Measurements from ENCODE around the gene PCBP4.

PCBP4 gene

DNA sequence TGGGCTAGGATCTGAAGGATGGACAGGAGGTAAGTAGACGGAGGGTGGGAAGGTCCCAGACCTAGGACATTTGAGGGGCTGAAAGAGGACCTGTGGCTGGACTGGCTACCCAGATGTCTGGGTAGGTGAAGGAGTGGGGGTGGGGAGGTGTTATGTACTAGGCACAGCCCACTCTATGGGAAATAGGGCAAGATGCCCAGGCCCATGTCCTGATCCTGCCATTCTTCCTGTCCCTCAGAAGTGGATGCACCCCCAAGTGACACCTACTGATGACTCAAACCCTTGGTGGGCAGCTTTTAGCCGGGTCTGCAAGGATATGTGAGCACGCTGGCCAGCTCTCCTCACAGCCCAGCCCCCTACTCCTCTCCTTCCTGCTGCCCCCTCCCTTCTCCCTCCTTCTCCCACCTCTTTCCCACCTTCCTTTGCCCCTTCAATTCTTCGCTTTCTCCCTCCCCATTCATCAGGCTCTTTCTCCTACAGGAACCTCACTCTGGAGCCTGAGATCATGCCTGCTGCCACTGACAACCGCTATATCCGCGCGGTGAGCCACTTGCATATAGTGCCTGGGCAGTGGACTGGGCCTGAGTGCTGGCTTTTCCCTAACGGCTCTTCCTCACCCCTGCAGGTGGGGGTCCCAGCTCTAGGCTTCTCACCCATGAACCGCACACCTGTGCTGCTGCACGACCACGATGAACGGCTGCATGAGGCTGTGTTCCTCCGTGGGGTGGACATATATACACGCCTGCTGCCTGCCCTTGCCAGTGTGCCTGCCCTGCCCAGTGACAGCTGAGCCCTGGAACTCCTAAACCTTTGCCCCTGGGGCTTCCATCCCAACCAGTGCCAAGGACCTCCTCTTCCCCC is 21.3 kb upstream of the PCBP4 start:
- Histone ChIP-seq H3K4me2 (ENCODE audit: low read depth, low read length, poor library complexity, severe bottlenecking) (no peak overlapping the region), H2AFZ (ENCODE audit: low read length) (no peak overlapping the region), H3K79me2 (ENCODE audit: insufficient read depth, low read length) (peaks cover 28% of the 10 kb centered on the region), H4K20me1 (ENCODE audit: insufficient read depth, low read length, poor library complexity, severe bottlenecking) (peaks cover 22% of the 10 kb centered on the region), H3K9ac (ENCODE audit: low read depth, low read length, poor library complexity, severe bottlenecking) (no peak overlapping the region), H3K4me3 (ENCODE audit: low read length, poor library complexity, severe bottlenecking) (no peak overlapping the region), H3K9me2 (replicated peaks; ENCODE audit: low read depth, low read length) (no peaks in the 10 kb centered on the region), H3F3A (ENCODE audit: low read depth) (no peaks in the 10 kb centered on the region), H3K4me1 (ENCODE audit: insufficient read depth, low read length, poor library complexity, severe bottlenecking) (peaks cover 21% of the 10 kb centered on the region), H3K36me3 (ENCODE audit: insufficient read depth, low read length) (peaks cover 12% of the 10 kb centered on the region; the same call in 1 of the 2 replicates), H3K27me3 (ENCODE audit: insufficient read depth, low read length, poor library complexity, severe bottlenecking) (no peaks in the 10 kb centered on the region), H3K9me3 (ENCODE audit: insufficient read depth, low read depth, low read length) (no peaks in the 10 kb centered on the region)
- TF ChIP-seq, protein P1, sequence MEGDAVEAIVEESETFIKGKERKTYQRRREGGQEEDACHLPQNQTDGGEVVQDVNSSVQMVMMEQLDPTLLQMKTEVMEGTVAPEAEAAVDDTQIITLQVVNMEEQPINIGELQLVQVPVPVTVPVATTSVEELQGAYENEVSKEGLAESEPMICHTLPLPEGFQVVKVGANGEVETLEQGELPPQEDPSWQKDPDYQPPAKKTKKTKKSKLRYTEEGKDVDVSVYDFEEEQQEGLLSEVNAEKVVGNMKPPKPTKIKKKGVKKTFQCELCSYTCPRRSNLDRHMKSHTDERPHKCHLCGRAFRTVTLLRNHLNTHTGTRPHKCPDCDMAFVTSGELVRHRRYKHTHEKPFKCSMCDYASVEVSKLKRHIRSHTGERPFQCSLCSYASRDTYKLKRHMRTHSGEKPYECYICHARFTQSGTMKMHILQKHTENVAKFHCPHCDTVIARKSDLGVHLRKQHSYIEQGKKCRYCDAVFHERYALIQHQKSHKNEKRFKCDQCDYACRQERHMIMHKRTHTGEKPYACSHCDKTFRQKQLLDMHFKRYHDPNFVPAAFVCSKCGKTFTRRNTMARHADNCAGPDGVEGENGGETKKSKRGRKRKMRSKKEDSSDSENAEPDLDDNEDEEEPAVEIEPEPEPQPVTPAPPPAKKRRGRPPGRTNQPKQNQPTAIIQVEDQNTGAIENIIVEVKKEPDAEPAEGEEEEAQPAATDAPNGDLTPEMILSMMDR (conservative IDR thresholded peaks at IDR 0.05; ENCODE audit: low read length) = no peak
- TF ChIP-seq EZH2phosphoT487 (IDR thresholded peaks at IDR 0.05; ENCODE audit: borderline replicate concordance) = no peak

DNA sequence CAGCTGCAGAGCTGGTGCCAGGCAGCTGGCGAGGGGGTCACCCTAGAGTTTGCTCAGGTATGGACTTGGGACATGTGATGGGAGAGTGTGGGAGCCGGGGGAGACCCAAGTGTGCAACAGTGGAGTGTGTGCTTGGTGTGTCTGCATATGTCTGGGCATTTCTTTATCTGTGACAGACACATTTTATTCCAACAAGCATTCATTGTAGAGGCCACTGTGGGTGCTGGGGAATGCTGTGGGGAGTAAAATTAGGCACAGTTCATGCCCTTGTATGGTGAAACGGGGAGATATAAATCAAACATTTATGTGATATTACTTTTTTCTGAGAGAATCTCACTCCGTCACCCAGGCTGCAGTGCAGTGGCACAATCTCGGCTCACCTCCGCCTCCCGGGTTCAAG is 20.3 kb upstream of the PCBP4 start:
- Histone ChIP-seq H3K4me2 (ENCODE audit: low read depth, low read length, poor library complexity, severe bottlenecking) (no peak overlapping the region), H3K4me3 (ENCODE audit: low read length, poor library complexity, severe bottlenecking) (no peak overlapping the region), H3K36me3 (ENCODE audit: insufficient read depth, low read length) (peaks cover 9% of the 10 kb centered on the region; the same call in 1 of the 2 replicates), H2AFZ (ENCODE audit: low read length) (no peak overlapping the region), H4K20me1 (ENCODE audit: insufficient read depth, low read length, poor library complexity, severe bottlenecking) (peaks cover 14% of the 10 kb centered on the region), H3K27me3 (ENCODE audit: insufficient read depth, low read length, poor library complexity, severe bottlenecking) (no peaks in the 10 kb centered on the region), H3K4me1 (ENCODE audit: insufficient read depth, low read length, poor library complexity, severe bottlenecking) (peaks cover 21% of the 10 kb centered on the region), H3F3A (ENCODE audit: low read depth) (peaks cover 4% of the 10 kb centered on the region), H3K9me2 (replicated peaks; ENCODE audit: low read depth, low read length) (no peaks in the 10 kb centered on the region), H3K79me2 (ENCODE audit: insufficient read depth, low read length) (peaks cover 20% of the 10 kb centered on the region), H3K9ac (ENCODE audit: low read depth, low read length, poor library complexity, severe bottlenecking) (no peak overlapping the region), H3K9me3 (ENCODE audit: insufficient read depth, low read depth, low read length) (no peaks in the 10 kb centered on the region)
- TF ChIP-seq, protein P1 (conservative IDR thresholded peaks at IDR 0.05; ENCODE audit: low read length) = no peak
- TF ChIP-seq EZH2phosphoT487 (IDR thresholded peaks at IDR 0.05; ENCODE audit: borderline replicate concordance) = no peak

DNA sequence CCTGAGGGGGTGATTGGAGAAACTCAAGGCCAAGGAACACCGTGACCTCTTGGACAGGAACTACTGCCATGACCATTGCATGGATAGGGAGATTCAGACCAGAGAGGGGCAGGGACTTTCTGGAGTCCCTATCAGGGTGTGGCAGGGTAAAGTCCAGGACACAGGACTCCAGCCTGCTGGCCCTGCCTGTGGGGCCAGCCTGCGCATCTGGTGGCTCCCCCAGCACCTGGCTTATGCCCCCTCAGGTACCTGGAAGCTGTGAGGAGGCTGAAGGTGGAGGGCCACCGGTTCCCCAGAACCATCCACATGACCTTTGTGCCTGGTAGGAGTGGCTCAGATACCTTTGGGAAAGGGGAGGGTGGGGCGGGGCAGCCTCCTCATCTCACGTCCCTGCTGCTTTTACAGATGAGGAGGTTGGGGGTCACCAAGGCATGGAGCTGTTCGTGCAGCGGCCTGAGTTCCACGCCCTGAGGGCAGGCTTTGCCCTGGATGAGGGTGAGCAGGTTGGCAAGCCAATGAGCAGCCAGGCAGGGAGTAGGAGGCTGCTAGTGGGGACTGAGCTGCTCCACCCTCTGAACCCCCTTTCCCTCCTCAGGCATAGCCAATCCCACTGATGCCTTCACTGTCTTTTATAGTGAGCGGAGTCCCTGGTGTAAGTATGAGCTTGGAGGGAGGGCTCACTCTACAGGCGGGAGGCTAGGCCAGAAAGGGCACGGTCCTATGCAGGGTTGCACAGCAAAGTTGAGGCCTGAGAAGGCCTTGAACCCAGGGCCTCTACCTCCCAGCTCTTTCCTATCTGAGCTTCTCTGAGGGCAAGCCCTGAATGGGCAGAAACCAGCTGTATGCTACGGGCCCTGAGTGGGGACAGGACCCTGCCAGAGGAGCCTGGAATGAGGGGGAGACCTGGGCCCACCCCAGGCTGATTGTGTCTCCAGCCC is 19.0 kb upstream of the PCBP4 start:
- no peaks in the 10 kb centered on the region for H3K9me3 ChIP-seq (ENCODE audit: insufficient read depth, low read depth, low read length)
- H3F3A ChIP-seq (ENCODE audit: low read depth) = peaks cover 5% of the 10 kb centered on the region
- H3K4me3 ChIP-seq (ENCODE audit: low read length, poor library complexity, severe bottlenecking) = no peak overlapping the region
- H4K20me1 ChIP-seq (ENCODE audit: insufficient read depth, low read length, poor library complexity, severe bottlenecking) = peaks cover 1% of the 10 kb centered on the region
- H3K9ac ChIP-seq (ENCODE audit: low read depth, low read length, poor library complexity, severe bottlenecking) = no peak overlapping the region
- H3K36me3 ChIP-seq (ENCODE audit: insufficient read depth, low read length) = no peaks in the 10 kb centered on the region
- H3K4me1 ChIP-seq (ENCODE audit: insufficient read depth, low read length, poor library complexity, severe bottlenecking) = peaks cover 16% of the 10 kb centered on the region
- TF ChIP-seq EZH2phosphoT487 (IDR thresholded peaks at IDR 0.05; ENCODE audit: borderline replicate concordance) = no peak
- H2AFZ ChIP-seq (ENCODE audit: low read length) = no peak overlapping the region
- no peaks in the 10 kb centered on the region for H3K9me2 ChIP-seq (replicated peaks; ENCODE audit: low read depth, low read length)
- H3K4me2 ChIP-seq (ENCODE audit: low read depth, low read length, poor library complexity, severe bottlenecking) = no peak overlapping the region
- peaks cover 10% of the 10 kb centered on the region; the same call in 1 of the 2 replicates for H3K79me2 ChIP-seq (ENCODE audit: insufficient read depth, low read length)
- H3K27me3 ChIP-seq (ENCODE audit: insufficient read depth, low read length, poor library complexity, severe bottlenecking) = no peaks in the 10 kb centered on the region

Data from Loucy (cell line).